NCI-H1436 (cell line): Measurements from ENCODE around the gene CTSD.

Experiments used
- DNase-seq: peaks from one replicate; lab custom pipeline; 2025; lab: John Stamatoyannopoulos, UW

The CTSD gene

DNA sequence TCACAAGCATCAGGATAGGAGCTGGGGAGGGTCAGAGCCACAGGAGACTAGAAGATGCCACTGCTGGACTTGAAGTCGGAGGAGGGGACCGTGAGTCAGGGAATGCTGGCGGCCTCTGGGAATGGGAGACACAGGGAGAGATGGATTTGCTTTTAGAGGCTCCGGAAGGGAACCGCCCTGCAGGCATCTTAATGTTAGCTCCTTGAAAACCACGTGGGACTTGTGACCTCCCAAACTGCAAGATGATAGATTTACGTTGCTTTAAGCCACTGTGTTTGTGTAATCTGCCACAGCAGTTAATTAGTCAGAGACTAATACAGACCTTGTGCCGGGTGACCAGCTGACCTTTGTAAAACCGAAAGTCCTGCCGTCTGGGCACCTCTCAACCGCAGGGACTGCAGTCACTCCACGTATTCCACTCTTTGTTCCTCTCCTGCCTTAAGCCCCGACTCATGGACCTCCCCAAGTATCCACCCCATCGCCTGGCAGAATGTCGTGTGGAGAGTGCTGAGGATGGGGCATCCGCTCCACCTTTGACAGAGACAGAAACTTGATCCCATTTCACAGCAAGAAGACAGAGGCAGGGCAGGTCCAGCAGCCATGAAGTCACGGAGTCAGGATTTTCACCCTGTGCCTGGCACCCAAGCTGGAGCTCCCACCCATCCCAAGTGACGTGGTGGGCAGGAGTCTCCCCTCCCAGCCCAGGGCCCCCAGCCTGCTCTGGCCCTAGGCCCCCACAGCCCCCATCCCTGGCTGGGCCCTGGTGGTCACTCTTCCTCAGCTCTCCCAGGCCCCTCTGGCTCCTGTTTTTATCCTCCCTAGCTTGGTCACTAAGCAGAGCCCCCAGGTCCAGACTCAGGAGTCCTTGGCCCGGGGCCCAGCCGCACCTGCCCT is 19.4 kb upstream of the CTSD start:
- DNase-seq: no peak

DNA sequence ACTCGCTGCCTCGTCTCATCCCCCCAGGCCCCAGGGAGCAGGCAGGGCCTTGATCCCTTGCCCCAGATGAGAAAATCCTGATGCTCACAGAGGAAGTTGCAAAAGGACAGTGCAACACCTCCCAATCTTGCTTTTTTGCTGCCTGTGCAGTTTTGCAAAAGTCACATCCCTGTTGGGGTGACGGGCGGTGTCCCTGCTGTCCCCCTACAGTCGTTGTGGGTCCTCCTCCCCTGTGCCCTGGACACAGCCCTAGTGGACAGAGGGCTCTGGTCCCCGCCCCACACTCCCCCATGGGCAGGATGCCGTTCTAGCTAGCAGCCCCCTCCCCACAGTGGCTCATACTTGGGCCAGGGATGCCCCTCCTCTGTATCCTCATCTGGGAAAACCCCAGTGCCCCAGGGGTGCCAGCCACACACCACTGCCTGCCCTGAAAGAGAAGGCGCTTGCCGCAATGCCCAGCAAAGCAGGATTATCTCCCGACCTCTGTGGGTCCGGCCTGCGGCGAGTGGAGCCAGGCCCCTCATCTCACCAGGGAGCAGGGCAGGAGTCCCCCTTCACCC is 18.4 kb upstream of the CTSD start:
- DNase-seq: no peak

DNA sequence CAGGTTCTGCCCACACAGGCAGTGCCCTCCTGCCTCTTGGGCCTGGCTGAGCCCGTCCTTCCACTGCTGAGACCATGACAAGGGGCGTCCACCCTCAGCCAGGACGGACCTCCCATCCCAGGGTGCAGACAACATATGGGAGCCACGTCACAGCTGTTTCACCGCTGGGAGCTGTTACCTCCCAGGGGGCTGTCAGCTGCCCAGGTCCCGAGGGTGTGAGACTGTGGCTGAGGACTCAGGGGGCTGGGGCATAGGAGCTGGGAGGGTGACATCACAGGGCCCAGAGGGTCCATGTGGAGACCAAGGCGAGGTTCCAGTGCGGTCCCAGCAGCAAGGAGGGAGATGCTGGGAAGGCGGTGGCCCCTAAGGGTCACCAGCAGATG is 17.9 kb upstream of the CTSD start:
- no peak for DNase-seq

DNA sequence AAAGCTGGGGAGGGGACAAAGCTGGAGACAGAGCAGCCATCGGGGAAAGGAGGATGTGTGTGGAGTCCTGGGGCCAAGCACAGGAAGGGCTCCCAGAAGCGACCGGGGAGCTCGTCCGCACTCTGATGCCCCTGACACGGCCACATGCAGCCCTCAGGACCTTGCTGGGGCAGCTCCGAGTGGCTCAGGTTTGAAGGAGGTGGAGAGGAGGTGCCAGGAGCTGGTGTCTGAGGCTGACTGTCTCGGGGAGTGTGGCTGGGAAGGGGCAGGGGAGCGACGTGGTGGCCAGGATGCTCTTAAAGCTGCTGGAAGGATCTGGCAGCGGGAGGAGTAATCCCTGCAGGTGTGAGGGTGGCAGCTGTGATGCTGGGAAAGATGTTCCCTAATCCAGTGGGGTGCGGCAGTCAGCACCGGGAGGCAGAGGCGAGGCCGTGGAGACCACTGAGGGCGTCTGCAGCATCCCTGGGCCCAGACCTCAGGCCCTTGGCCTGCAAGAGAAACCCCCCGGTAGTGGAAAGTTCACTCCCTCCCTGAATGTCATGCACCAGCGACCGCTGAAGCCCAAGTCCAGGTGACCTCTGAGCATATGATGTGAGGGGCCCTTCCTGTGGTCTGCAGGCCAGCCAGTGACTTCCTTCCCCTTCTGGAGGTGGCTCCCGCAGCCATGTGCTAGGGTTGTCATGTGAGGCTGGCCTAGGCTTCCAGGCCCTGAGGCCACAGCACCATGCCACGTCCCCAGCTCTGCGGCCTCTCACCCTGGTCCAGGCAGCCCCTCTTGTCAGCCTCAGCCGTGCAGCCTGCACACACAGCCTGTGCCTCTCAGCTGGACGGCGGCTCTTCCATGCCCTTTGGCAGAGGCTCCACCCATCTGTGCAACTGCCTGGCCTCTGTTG is 17.2 kb upstream of the CTSD start:
- DNase-seq: no peak

DNA sequence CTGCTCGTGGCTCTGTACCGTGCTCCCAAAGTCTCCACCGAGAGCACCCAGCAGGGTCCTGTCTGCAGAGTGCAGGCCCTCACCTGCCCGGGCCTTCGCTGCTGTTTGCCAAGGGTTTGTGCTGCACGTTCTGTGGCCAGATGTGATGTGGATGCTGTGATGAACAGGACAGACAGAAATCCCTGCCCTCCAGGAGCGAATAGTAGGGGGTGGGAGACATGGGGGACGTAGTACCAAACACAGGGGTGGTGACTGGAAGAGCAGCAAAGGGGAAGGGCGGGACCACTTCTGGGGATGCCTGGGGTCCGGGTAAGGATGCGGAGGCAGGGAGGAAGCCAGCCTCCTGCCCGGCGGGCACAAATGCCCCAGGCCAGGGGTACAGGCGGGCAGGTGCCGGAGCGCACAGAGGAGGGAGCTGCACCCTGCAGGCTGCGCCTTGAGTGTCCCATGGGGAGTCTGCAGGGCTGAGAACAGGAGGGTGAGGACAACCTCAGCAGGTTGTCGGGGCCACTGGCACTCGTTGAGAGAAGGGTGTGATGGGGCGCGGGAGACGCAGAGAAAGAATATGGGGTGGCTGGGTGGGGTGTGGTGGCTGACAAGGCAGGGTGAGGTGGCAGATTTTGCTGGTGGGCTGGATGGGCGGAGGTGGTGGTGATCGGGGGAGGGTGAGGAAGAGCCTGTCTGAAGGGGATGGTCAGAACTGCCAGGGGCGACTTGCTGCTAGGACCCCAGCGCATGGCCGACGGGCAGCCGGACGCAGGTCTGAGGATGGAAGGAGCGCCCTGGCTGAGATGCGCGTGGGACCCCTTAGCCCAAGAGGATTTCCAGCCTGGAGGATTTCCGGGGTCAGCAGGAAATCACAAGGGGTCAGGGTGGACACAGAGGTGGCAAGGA is 16.3 kb upstream of the CTSD start:
- DNase-seq: no peak

DNA sequence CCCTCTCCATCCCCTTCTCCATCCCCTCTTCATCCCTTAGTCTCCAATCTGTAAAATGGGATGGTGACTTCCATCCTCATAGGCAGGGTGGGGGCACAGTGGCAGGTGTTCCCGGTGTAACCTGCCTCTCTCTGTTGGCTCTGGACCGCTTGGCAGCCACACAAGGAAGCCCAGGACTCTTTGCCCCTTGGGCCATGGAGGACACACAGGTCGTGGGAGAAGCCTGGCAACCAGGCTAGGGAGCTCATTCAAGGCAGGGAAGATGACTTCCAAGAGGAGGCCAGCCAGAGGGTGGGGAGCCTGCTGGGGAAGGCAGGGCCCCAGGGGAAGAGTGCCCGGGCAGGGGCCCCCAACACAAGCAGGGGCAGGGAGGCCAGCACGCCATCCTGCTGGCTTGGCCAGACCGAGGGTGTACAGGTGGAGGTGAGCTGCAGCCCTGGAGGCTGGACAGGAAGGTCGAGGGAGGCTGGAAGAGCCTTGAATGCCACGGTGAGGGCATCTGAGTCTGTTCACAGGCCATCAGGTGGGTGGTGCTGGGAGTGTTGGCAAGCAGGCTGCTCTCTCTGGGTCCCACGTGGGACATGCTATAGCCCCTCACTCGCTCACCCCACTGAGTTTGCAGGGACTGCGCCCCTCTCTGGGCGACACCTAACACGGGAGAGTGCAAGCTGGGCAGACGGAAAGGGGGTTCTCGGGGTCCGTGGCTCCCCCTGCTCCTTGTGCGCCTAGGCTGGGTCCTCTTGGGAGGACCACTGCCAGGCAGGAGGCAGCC is 15.5 kb upstream of the CTSD start:
- no peak for DNase-seq

DNA sequence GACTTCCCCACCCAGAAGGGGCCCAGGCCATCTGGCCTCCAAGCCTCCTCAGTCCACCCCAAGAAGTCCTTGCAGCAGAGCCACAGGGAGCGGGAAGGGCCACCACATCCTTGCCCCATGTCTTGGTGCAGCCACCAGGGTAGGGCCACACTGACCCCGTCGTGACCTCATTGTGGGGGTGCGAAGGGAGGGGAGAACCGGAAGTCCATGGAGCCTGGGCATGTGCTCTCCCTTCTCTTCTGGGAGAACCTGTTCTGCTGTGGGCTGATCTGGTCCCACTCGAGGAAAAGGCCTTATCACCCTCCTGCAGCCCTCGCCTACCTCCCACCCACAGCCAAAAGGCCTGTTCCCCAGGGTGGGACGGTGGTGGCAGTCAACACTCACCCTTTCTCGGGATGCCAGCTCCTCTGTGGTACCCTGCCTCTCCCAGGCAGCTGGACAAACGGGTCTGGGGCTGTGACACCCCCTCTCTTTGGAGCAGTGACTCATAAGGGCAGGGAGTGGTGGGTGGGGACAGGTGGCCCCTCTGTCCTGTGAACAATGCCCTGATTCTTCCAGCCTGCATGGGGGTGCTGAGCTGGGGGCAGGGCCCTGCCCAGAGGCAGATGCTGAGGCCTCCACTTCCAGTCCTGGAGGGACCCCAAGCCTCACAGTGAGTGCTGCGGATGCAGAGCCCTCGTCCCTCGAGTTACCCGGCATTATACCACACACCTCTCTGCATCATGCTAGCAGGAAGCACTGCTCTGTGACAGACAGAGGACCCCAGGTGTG is 14.6 kb upstream of the CTSD start:
- DNase-seq: no peak

DNA sequence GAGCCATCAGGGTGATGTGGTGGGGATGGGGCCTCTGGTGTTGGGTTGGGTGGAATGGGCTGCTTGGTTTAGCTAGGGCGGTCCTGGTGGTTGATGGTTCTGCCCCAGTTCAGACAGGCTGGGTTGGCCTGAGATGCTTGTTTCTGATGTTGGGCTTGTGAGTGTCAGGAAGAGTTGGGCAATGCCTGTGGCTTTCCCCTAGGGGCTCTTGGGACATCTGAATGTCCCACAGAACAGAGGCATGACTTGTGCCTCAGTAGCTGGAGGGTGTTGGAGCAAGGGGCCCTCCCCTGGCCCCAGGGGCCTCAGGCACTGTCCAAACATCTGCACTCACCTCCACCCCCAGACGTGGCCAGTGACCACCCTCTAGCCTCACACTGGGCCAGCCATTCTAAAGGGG is 14.0 kb upstream of the CTSD start:
- no peak for DNase-seq

DNA sequence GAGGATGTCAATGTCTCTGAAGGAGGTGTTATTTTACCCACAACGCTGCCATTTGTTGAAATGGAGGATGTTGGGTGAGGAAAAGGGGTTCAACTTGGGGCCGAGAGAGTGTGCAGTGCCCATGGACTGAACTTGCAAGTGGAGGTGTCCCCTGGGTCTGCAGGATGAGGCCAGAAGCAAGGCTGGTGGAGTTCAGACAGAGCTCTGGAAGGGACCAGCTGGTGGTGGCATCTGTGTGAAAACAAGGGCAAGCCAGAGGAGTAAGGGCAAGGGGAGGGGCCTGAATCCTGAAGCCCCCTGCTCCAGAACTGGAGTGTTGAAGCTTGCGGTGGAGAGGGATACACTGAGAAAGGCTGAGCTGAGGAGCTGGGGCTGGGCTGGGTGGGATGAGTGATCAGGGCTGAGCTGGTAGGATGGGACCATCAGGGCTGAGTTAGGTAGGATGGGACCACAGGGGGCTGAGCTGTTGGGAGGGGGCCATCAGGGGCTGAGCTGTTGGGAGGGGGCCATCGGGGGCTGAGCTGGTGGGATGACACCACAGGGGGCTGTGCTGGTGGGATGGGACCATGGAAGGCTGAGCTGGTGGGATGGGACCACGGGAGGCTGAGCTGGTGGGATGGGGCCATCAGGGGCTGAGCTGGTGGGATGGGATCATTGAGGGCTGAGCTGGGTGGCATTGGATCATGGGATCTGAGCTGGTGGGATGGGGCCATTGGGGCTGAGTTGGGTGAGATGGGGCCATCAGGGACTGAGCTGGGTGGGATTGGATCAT is 13.4 kb upstream of the CTSD start:
- no peak for DNase-seq

DNA sequence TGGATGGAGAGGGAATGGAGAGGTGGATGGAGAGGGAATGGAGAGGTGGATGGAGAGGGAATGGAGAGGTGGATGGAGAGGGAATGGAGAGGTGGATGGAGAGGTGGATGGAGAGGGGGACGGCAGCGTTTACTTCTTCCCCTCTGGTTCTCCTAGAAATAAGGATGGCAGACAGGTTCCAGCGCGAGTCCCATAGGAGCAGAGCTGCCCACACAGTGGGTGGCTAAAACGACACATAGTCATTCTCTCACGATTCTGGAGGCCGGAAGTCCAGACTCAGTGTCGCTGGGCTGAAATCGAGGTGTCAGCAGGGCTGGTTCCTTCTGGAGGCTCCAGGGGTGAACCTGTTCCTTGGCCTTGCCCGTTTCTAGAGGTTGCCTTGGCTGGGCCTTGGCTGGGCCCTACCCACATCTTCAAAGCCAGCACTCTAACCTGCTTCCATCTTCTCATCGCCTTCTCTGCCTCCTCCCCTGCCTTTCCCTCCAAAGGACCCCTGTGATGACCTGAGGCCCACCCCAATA is 12.7 kb upstream of the CTSD start:
- DNase-seq: no peak

DNA sequence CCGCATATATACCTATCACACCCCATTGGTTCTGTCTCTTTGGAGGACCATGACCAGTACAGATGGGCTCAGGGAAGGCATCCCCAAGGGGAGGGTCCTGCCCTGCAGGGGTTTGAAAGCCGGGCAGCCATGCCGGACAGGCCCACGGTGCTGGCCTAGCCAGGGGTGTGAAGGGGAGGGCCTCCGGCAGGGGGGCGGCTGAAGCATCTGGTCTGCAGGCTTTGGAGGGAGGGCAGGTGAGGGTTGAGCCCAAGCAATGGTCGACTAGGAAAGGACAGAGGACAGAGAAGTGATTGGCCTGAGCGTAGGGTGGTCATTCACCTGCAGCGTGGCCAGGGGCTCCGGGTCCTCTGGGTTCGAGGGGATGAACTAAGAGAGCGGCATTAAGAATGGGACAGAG is 11.2 kb upstream of the CTSD start:
- no peak for DNase-seq

DNA sequence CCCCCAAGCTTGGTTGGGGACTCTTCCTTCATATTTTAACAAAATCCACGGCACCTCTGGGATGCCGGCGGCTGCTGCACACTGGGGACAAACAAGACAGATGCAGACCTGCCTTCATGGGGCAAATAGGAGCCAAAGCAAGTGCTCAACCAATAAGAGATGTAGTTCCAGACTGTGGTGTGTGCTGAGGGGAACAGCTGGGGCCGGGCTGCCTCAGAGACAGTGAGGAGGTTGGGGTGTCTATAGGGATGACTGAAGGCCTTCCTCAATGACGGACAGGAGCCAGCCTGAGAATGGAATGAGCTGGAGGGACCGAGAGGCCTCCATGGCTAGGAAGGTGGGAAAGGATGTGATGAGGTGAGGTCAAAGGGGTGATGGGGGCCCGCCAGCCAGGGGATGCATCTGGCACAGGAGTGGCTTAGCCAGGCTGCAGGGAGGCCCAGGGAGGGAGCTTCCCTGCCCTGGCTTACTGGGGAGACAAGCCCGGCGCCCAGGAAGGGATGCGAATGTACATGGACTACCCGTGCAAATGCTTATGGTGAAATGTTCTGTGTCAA is 10.3 kb upstream of the CTSD start:
- DNase-seq: no peak

DNA sequence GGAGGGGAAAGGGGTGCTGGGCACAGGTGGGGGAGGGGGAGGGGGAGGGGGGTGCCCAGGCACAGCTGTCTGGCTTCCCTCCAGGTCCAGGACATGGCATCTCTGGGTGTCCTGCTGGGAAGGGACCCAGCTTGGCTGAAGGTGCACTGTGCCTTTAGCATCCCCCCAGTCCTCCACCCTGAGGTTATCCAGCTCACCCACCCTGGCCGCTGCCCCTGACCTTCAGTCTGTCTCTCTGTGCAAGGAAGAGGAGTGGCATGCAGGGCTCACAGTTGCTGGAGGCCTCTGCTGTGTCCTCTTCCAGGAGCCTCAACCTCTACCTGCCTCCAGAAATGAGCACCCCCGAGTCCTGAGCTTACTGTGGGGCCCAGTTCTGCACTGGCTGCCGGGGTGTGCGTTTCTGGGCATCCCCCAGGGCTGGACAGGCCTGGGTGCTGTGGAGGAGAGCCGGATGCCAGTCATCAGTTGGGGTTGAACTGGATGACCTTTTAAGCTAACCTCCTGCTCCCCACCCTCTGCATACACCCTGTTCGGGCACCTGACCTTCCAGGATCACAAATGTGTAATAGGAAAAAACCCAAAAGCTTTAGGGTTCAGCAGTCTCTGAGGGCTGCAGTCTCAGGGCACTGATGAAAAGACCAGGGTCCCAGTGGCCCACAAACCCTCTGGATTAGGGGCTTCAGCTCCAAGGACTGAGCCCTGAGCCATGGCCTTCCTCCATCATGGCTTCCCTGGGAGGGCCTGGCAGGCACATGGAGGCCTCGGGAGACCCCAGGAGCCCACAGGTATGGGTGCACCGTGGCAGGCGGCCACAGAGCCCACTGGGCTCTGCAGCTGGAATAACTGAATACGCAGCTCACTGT is 9.6 kb upstream of the CTSD start:
- DNase-seq: no peak

DNA sequence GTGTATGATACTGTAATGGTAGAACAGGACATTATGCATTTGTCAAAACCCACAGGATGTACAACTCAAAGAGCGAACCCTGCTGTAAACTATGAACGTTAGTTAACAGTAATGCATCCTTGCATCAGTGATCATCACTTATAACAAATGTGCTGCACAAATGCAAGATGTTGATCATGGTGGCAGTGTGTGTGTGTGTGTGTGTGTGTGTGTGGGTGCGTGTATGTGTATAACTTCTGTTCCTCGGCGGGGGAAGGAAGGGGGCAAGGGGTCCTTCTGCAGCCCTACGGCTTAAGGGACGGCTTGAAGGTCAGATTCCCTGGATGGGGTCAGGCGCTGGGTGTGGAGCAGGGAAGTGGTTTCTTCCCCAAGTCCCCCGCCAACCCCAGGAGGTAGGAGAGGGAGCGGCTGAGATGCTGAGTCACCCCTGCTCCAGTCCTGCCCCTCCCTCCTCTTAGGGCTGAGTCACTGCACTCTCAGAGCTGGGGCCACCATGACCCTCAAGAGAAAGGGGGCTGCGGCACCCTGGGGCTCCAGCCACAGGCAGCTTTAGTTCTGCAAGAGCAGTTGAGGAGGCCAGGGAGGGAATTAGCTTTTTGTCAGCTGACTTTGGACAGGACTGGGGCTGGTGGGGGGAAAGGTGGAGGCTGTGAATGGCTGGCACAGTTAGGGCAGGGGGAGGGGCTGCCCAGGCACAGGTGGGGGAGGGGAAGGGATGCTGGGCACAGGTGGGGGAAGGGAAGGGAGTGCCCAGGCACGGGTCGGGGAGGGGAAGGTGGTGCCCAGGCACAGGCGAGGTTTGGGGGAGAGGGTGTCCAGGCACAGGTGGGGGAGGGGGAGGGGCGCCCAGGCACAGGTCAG is 8.8 kb upstream of the CTSD start:
- DNase-seq: no peak

DNA sequence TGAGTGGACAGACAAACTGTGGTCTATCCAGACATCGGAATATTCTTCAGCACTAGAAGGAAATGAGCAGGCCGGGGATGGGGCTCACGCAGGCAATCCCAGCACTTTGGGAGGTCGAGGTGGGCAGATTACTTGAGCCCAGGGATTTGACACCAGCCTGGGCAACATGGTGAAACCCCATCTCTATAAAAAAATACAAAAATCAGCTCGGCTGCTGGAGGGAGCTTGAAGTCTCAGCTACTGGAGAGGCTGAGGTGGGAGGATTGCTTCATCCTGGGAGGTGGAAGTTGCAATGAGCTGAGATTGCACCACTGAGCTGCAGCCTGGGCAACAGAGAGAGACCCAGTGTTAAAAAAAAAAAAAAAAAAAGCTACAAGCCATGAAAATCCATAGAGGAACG is 8.0 kb upstream of the CTSD start:
- DNase-seq: no peak

DNA sequence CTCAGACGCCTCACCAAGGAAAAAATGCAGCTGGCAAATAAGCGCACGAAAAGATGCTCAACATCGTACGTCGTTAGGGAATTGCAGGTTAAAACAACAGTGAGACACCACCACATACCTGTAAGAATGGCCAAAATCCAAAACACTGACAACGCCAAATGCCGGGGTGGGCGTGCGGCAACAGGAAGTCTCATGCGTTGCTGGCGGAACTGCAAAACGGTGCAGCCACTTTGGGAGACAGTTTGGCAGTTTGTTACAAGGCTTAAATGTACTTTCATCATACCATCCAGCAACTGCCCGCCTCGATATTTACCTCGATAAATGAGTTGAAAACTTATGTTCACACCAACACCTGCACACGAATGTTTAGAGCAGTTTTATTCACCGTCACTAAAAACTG is 7.5 kb upstream of the CTSD start:
- DNase-seq: no peak

DNA sequence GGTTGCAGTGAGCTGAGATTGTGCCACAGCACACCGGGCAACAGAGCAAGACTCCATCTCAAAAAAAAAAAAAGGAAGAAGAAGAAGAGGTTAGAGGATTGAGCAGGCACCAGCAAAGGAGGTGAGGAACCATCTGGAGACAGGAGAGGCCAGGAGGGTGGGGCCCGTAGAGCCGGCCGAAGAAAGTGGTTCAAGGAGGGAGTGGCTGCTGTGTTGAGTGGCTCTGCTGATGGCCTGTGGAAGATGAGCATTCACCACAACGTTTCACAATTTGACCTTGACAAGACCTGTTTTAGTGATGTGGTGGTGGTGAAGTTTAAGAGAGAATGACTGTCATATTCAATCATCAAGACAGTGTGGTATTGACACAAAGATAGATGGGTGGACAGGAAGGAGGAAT is 6.8 kb upstream of the CTSD start:
- DNase-seq: no peak
